ENCODE results near the gene NDOR1.
A peak's percentile ranks its signal among the peaks of the same experiment; 100 is the strongest.

The NDOR1 gene

GRCh38 chr9:137167747-137168572, 37.5 kb upstream of the NDOR1 start:
- no peak for DNase-seq

- DNase-seq = no peak
These were observed 37.0 kb upstream of the NDOR1 start for GRCh38 chr9:137168573-137168903.

GRCh38 chr9:137168904-137169856, 36.3 kb upstream of the NDOR1 start:
- no peak for DNase-seq

- DNase-seq = no peak
These were observed 35.6 kb upstream of the NDOR1 start, which contains the start of gene LRRC26 for GRCh38 chr9:137169896-137170358. Gene LRRC26, minus strand, starts transcription at chr9:137170051. Its CDS starts 108 bp downstream, at chr9:137169943.

GRCh38 chr9:137170486-137171148, 34.9 kb upstream of the NDOR1 start:
- DNase-seq = no peak

- DNase-seq = no peak
These were observed 34.2 kb upstream of the NDOR1 start for GRCh38 chr9:137171149-137171900.

GRCh38 chr9:137172901-137173795, 32.4 kb upstream of the NDOR1 start:
- no peak for DNase-seq

GRCh38 chr9:137173796-137174664, 31.5 kb upstream of the NDOR1 start:
- no peak for DNase-seq

- DNase-seq = peak; percentile 42
These were observed 30.7 kb upstream of the NDOR1 start for GRCh38 chr9:137174722-137175293.

GRCh38 chr9:137175345-137175961, 30.0 kb upstream of the NDOR1 start:
- no peak for DNase-seq

GRCh38 chr9:137176302-137177182, 29.0 kb upstream of the NDOR1 start:
- peak; percentile 45 for DNase-seq

GRCh38 chr9:137178201-137178938, 27.1 kb upstream of the NDOR1 start:
- no peak for DNase-seq

GRCh38 chr9:137178939-137179630, 26.4 kb upstream of the NDOR1 start:
- no peak for DNase-seq

- DNase-seq = no peak
These were observed 25.7 kb upstream of the NDOR1 start for GRCh38 chr9:137179761-137180160.

- DNase-seq = no peak
These were observed 25.0 kb upstream of the NDOR1 start for GRCh38 chr9:137180491-137180890.

GRCh38 chr9:137181680-137182079, 23.8 kb upstream of the NDOR1 start:
- DNase-seq = no peak

GRCh38 chr9:137182836-137183235, 22.7 kb upstream of the NDOR1 start:
- no peak for DNase-seq
